Measurements from ENCODE around the gene VGLL4. TPM values are rescaled to one million over a fixed set of nuclear protein-coding genes. Genes with fewer than 3 reads are reported as not detected.
"Not testable (repeated sequence)": the region's sequence is repeated elsewhere in the genome, so short reads cannot be mapped to it uniquely, and the experiment has no call there.

The VGLL4 gene
- polyA plus RNA-seq, 3 donors, result 8.5 to 13.2 (median 10.0) TPM

- H3K27me3 Mint-ChIP-seq (ENCODE audit: low read depth in 3 of 3), result no peaks in the 10 kb centered on the region
These were observed 46.0 kb upstream of the VGLL4 start for GRCh38 chr3:11689749-11690148.

GRCh38 chr3:11684980-11685379 lies 41.3 kb upstream of the VGLL4 start:
- H2AFZ ChIP-seq (ENCODE audit: insufficient read depth, low read depth, low read length, poor library complexity, severe bottlenecking); H3K4me1 ChIP-seq (ENCODE audit: control insufficient read depth in 1 of 2, insufficient read depth in 2 of 2, low read length in 2 of 2); H3K36me3 ChIP-seq (replicated peaks in 1 of 2; ENCODE audit: control insufficient read depth in 1 of 2, insufficient read depth in 2 of 2, low read length in 2 of 2); H3K9me3 ChIP-seq (replicated peaks in 1 of 2; ENCODE audit: control insufficient read depth in 1 of 2, insufficient read depth in 1 of 2, low read length in 2 of 2); H3K9ac ChIP-seq (ENCODE audit: insufficient read depth, low read length, poor library complexity, severe bottlenecking); intact Hi-C loops (cut with micrococcal nuclease); H4K20me1 ChIP-seq (ENCODE audit: insufficient read depth, low read length); H3K4me1 Mint-ChIP-seq; H3K4me3 Mint-ChIP-seq; H3K4me3 ChIP-seq (replicated peaks in 1 of 3; ENCODE audit: low read depth in 2 of 3, low read length in 3 of 3); H3K79me2 ChIP-seq (ENCODE audit: insufficient read depth, low read length); H3K27me3 Mint-ChIP-seq (ENCODE audit: low read depth in 3 of 3); H3K27me3 ChIP-seq (ENCODE audit: control insufficient read depth in 2 of 2, insufficient read depth in 2 of 2, low read length in 2 of 2); H3K4me2 ChIP-seq (replicated peaks; ENCODE audit: extremely low read depth, low read length, poor library complexity, severe bottlenecking); H3K36me3 Mint-ChIP-seq; DNase-seq; H3K9me3 Mint-ChIP-seq; H3K27ac Mint-ChIP-seq; H3K27ac ChIP-seq (ENCODE audit: low read depth in 1 of 2, low read length in 2 of 2): not testable (repeated sequence)
- WGBS (ENCODE audit: insufficient coverage), result no CpG with 5 or more reads among the region's 6 CpGs

More at GRCh38 chr3:11689749-11690148, 46.0 kb upstream of the VGLL4 start:
- Histone ChIP-seq H3K4me3 (replicated peaks in 1 of 3; ENCODE audit: low read depth in 2 of 3, low read length in 3 of 3) (no peak overlapping the region), H3K79me2 (ENCODE audit: insufficient read depth, low read length) (no peaks in the 10 kb centered on the region), H3K4me1 (ENCODE audit: control insufficient read depth in 1 of 2, insufficient read depth in 2 of 2, low read length in 2 of 2) (no peaks in the 10 kb centered on the region), H4K20me1 (ENCODE audit: insufficient read depth, low read length) (no peaks in the 10 kb centered on the region), H3K9me3 (replicated peaks in 1 of 2; ENCODE audit: control insufficient read depth in 1 of 2, insufficient read depth in 1 of 2, low read length in 2 of 2) (no peaks in the 10 kb centered on the region), H2AFZ (ENCODE audit: insufficient read depth, low read depth, low read length, poor library complexity, severe bottlenecking) (no peak overlapping the region), H3K9ac (ENCODE audit: insufficient read depth, low read length, poor library complexity, severe bottlenecking) (no peak overlapping the region), H3K27me3 (ENCODE audit: control insufficient read depth in 2 of 2, insufficient read depth in 2 of 2, low read length in 2 of 2) (no peaks in the 10 kb centered on the region), H3K4me2 (replicated peaks; ENCODE audit: extremely low read depth, low read length, poor library complexity, severe bottlenecking) (no peak overlapping the region), H3K36me3 (replicated peaks in 1 of 2; ENCODE audit: control insufficient read depth in 1 of 2, insufficient read depth in 2 of 2, low read length in 2 of 2) (no peaks in the 10 kb centered on the region), H3K27ac (ENCODE audit: low read depth in 1 of 2, low read length in 2 of 2) (no peak overlapping the region)
- TF ChIP-seq CTCF (IDR thresholded peaks at IDR 0.05), result no peak
- peaks cover 3% of the 10 kb centered on the region for H3K4me1 Mint-ChIP-seq
- intact Hi-C loops (cut with micrococcal nuclease), result no loop called here
- no peak overlapping the region for H3K4me3 Mint-ChIP-seq
- no peak overlapping the region for H3K27ac Mint-ChIP-seq
- H3K36me3 Mint-ChIP-seq, result no peaks in the 10 kb centered on the region
- DNase-seq, result no peak
- 95% methylated on average over 4 of the region's 8 CpGs for whole genome bisulfite sequencing (ENCODE audit: insufficient coverage)
- H3K9me3 Mint-ChIP-seq, result peaks cover 0 to 1% (median 0%) of the 10 kb centered on the region in 7 donors
